Natural killer cell (primary cell): ENCODE measurements around the gene PCNP. TPM values are rescaled to one million over a fixed set of nuclear protein-coding genes. Genes with fewer than 3 reads are reported as not detected.

Experiments
- ATAC-seq, 3 donors: fragments of 150-1000 bp in 2 of 3; fragments of 200-7000 bp in 1 of 3; cut with Tn5 transposase; 1 replicate in 1 of 3; 2 replicates in 2 of 3; pipeline ENCODE4 v1.10.0; 2021; ENCODE audit warnings: mild to moderate bottlenecking in 2 of 3, moderate library complexity in 2 of 3
- DNase-seq, 2 donors: peaks; one replicate each; pipeline versions ENCODE4 v3.0.0 to v3.0.0-alpha.2; 2013 to 2021; ENCODE audit warnings: mixed read lengths in 1 of 2
- H3K27ac ChIP-seq: one replicate; pipeline ENCODE4 v1.5.1; 2013; ENCODE audit warnings: mild to moderate bottlenecking, low read length
- H3K27me3 ChIP-seq: one replicate; pipeline ENCODE4 v1.6.1; 2013; ENCODE audit warnings: low read length; ENCODE audit not compliant: control insufficient read depth, insufficient read depth
- H3K36me3 ChIP-seq: one replicate; pipeline ENCODE4 v1.6.1; 2013; ENCODE audit warnings: low read length; ENCODE audit not compliant: control insufficient read depth, insufficient read depth
- H3K4me1 ChIP-seq: one replicate; pipeline ENCODE4 v1.6.1; 2013; ENCODE audit warnings: low read length; ENCODE audit not compliant: control insufficient read depth, insufficient read depth
- H3K4me3 ChIP-seq: one replicate; pipeline ENCODE4 v1.5.1; 2013; ENCODE audit warnings: low read length
- H3K9me3 ChIP-seq: one replicate; pipeline ENCODE4 v1.6.1; 2013; ENCODE audit warnings: low read length; ENCODE audit not compliant: control insufficient read depth, insufficient read depth
- H3K27ac Mint-ChIP-seq, 2 donors: one replicate each; pipeline ENCODE4 v1.8.0; 2022; ENCODE audit warnings: mild to moderate bottlenecking in 2 of 2, mixed read lengths in 2 of 2, moderate library complexity in 1 of 2
- H3K27me3 Mint-ChIP-seq, 2 donors: one replicate each; pipeline ENCODE4 v1.8.0; 2022; ENCODE audit warnings: low read depth in 2 of 2, mixed read lengths in 2 of 2
- H3K36me3 Mint-ChIP-seq: one replicate; pipeline ENCODE4 v1.8.0; 2022; ENCODE audit warnings: mixed read lengths
- H3K4me1 Mint-ChIP-seq, 2 donors: one replicate each; pipeline ENCODE4 v1.8.0; 2022; ENCODE audit warnings: mixed read lengths in 2 of 2
- H3K4me3 Mint-ChIP-seq: one replicate; pipeline ENCODE4 v1.8.0; 2022; ENCODE audit warnings: mild to moderate bottlenecking, moderate library complexity, mixed read lengths
- H3K9me3 Mint-ChIP-seq, 2 donors: one replicate each; pipeline ENCODE4 v1.8.0; 2022; ENCODE audit warnings: mixed read lengths in 2 of 2
- CTCF ChIP-seq: fragments of 200-600 bp; IDR thresholded peaks from one replicate; pipeline ENCODE4 v1.8.0; 2022; ENCODE audit warnings: antibody characterized with exemption
- WGBS: methylation state at CpG from one replicate; pipeline ENCODE4 v1.1.7; 2013; ENCODE audit warnings: missing lambda C conversion rate; ENCODE audit not compliant: insufficient coverage; 5-methylcytosine and 5-hydroxymethylcytosine counted together
- intact Hi-C: fragments of 100-400 bp; cut with micrococcal nuclease; formaldehyde crosslinking; loops from one replicate; pipeline ENCODE4 v1.14.2; 2022
- total RNA-seq, 4 donors: library from RNA; stranded (reverse); fragments of 120-200 nt in 1 of 4; gene quantifications; one replicate each; pipeline versions ENCODE4 v1.2.3 to v1.2.4, GENCODE V29; 2013 to 2022

The PCNP gene
- total RNA-seq, 3 donors from 2014 or later (not counting 1 experiment from before 2014, with no cell fraction given) = 119 to 132 (median 124) TPM

- Mint-ChIP-seq H3K27me3 (no peaks in the 10 kb centered on the region), H3K4me1 (peaks cover 47 to 50% of the 10 kb centered on the region in 2 donors), H3K36me3 (no peaks in the 10 kb centered on the region), H3K4me3 (peak overlapping the region; percentile 91), H3K27ac (peak overlapping the region; percentile 97 to 98), H3K9me3 (no peaks in the 10 kb centered on the region)
- Histone ChIP-seq H3K27me3 (no peaks in the 10 kb centered on the region), H3K4me3 (peak overlapping the region; percentile 82), H3K4me1 (peaks cover 14% of the 10 kb centered on the region), H3K27ac (peak overlapping the region; percentile 96), H3K9me3 (no peaks in the 10 kb centered on the region), H3K36me3 (peaks cover 13% of the 10 kb centered on the region)
- under 1% methylated on average over 40 of the region's 41 CpGs for WGBS
- ATAC-seq (peak; percentile 44 to 60 (median 52)), DNase-seq (peak in 1 of 2 donors; percentile 72)
- no peak for TF ChIP-seq CTCF
- intact Hi-C loops = loop anchor here (1.0 to 10.0 kb wide), 6 partner anchors 102 to 1310 kb away; partner anchors contain the start of genes LNP1, TBC1D23, TFG and TOMM70
Measured at GRCh38 chr3:101574388-101575112, 570 bp downstream of the PCNP start.

GRCh38 chr3:101577286-101577685 is 3.3 kb downstream of the PCNP start:
- Histone ChIP-seq H3K27me3 (no peaks in the 10 kb centered on the region), H3K36me3 (peaks cover 24% of the 10 kb centered on the region), H3K27ac (no peak overlapping the region), H3K4me3 (no peak overlapping the region), H3K9me3 (no peaks in the 10 kb centered on the region), H3K4me1 (peaks cover 14% of the 10 kb centered on the region)
- Mint-ChIP-seq H3K4me3 (no peak overlapping the region), H3K9me3 (no peaks in the 10 kb centered on the region), H3K4me1 (peaks cover 54 to 56% of the 10 kb centered on the region in 2 donors), H3K27ac (peak overlapping the region in 1 of 2 donors; percentile 60), H3K36me3 (no peaks in the 10 kb centered on the region), H3K27me3 (no peaks in the 10 kb centered on the region)
- intact Hi-C loops = loop anchor here (10.0 kb wide), 2 partner anchors 872 to 1312 kb away; partner anchors contain the start of genes TBC1D23 and TFG
- no peak for DNase-seq
- TF ChIP-seq CTCF = no peak
- ATAC-seq = no peak
- 89% methylated on average over 6 of the region's 6 CpGs for WGBS

- peaks cover 53% of the 10 kb centered on the region for H3K36me3 ChIP-seq
- no peaks in the 10 kb centered on the region for H3K9me3 Mint-ChIP-seq
- no peak overlapping the region for H3K27ac ChIP-seq
- no peak for TF ChIP-seq CTCF
- intact Hi-C loops = no loop called here
- peak overlapping the region; percentile 16 to 64 for H3K27ac Mint-ChIP-seq
- no peak for ATAC-seq
- peaks cover 12 to 13% of the 10 kb centered on the region in 2 donors for H3K4me1 Mint-ChIP-seq
- 50% methylated on average over 1 of the region's 1 CpG for WGBS
- no peaks in the 10 kb centered on the region for H3K9me3 ChIP-seq
- H3K4me3 ChIP-seq = no peak overlapping the region
- H3K27me3 ChIP-seq = no peaks in the 10 kb centered on the region
- no peaks in the 10 kb centered on the region for H3K36me3 Mint-ChIP-seq
- H3K27me3 Mint-ChIP-seq = no peaks in the 10 kb centered on the region
- no peak overlapping the region for H3K4me3 Mint-ChIP-seq
- DNase-seq = no peak
- H3K4me1 ChIP-seq = no peaks in the 10 kb centered on the region
Measured at GRCh38 chr3:101588616-101589015, 14.6 kb downstream of the PCNP start.
